Progenitor cell of endocrine pancreas (in vitro differentiated cells): ENCODE data around the gene HERC4. TPM values are rescaled to one million over a fixed set of nuclear protein-coding genes. Genes with fewer than 3 reads are reported as not detected.

Source experiments
- DNase-seq: peaks from one replicate; pipeline ENCODE4 v3.0.0; 2021; ENCODE audit warnings: low spot score; ENCODE audit not compliant: unreplicated experiment
- H3K27ac Mint-ChIP-seq: 2 replicates; pipeline ENCODE4 v1.8.0; 2021; ENCODE audit warnings: mild to moderate bottlenecking, moderate library complexity, mixed read lengths
- H3K27me3 Mint-ChIP-seq: 2 replicates; pipeline ENCODE4 v1.8.0; 2021; ENCODE audit warnings: mixed read lengths
- H3K36me3 Mint-ChIP-seq: 2 replicates; pipeline ENCODE4 v1.8.0; 2022; ENCODE audit warnings: mixed read lengths; ENCODE audit not compliant: insufficient read depth
- H3K4me1 Mint-ChIP-seq: 2 replicates; pipeline ENCODE4 v1.8.0; 2021; ENCODE audit warnings: low read depth, mixed read lengths
- H3K4me3 Mint-ChIP-seq: 2 replicates; pipeline ENCODE4 v1.8.0; 2021; ENCODE audit warnings: low read depth, mild to moderate bottlenecking, moderate library complexity, mixed read lengths
- H3K9me3 Mint-ChIP-seq: 2 replicates; pipeline ENCODE4 v1.8.0; 2021; ENCODE audit warnings: low read depth, mixed read lengths
- CTCF ChIP-seq: fragments of 200-600 bp; sonication (generic); IDR thresholded peaks from one replicate; pipeline ENCODE4 v1.5.0; 2021; ENCODE audit warnings: antibody characterized with exemption, mild to moderate bottlenecking; ENCODE audit not compliant: unreplicated experiment
- total RNA-seq: library from RNA; stranded (reverse); gene quantifications from 2 replicates; pipeline ENCODE4 v1.2.1, GENCODE V29; 2021

HERC4 gene
- total RNA-seq, 1 donor from 2014 or later = 62.1 TPM

GRCh38 chr10:67943917-67944316, 131.2 kb downstream of the HERC4 start:
- Mint-ChIP-seq H3K4me1 (no peaks in the 10 kb centered on the region), H3K27me3 (no peaks in the 10 kb centered on the region), H3K4me3 (no peak overlapping the region), H3K36me3 (peaks cover 21% of the 10 kb centered on the region), H3K9me3 (peaks cover 6% of the 10 kb centered on the region), H3K27ac (no peak overlapping the region)
- TF ChIP-seq CTCF = no peak
- DNase-seq = no peak

GRCh38 chr10:67936416-67936815, 138.7 kb downstream of the HERC4 start:
- H3K27me3 Mint-ChIP-seq = no peaks in the 10 kb centered on the region
- H3K4me1 Mint-ChIP-seq = no peaks in the 10 kb centered on the region
- H3K36me3 Mint-ChIP-seq = peaks cover 9% of the 10 kb centered on the region
- TF ChIP-seq CTCF = no peak
- no peak overlapping the region for H3K4me3 Mint-ChIP-seq
- H3K9me3 Mint-ChIP-seq = no peaks in the 10 kb centered on the region
- no peak overlapping the region for H3K27ac Mint-ChIP-seq
- no peak for DNase-seq

GRCh38 chr10:67935223-67935622, 139.9 kb downstream of the HERC4 start:
- H3K27me3 Mint-ChIP-seq = no peaks in the 10 kb centered on the region
- H3K36me3 Mint-ChIP-seq = peaks cover 11% of the 10 kb centered on the region
- H3K9me3 Mint-ChIP-seq = no peaks in the 10 kb centered on the region
- no peaks in the 10 kb centered on the region for H3K4me1 Mint-ChIP-seq
- no peak for DNase-seq
- H3K27ac Mint-ChIP-seq = peak overlapping the region; percentile 73
- H3K4me3 Mint-ChIP-seq = no peak overlapping the region
- no peak for TF ChIP-seq CTCF

- no peaks in the 10 kb centered on the region for H3K27me3 Mint-ChIP-seq
- DNase-seq = no peak
- TF ChIP-seq CTCF = no peak
- no peak overlapping the region for H3K27ac Mint-ChIP-seq
- H3K36me3 Mint-ChIP-seq = peaks cover 11% of the 10 kb centered on the region
- H3K4me3 Mint-ChIP-seq = no peak overlapping the region
- H3K9me3 Mint-ChIP-seq = no peaks in the 10 kb centered on the region
- H3K4me1 Mint-ChIP-seq = no peaks in the 10 kb centered on the region
These were observed 140.7 kb downstream of the HERC4 start for GRCh38 chr10:67934336-67934735.

GRCh38 chr10:67933199-67933598, 141.9 kb downstream of the HERC4 start:
- Mint-ChIP-seq H3K36me3 (peaks cover 11% of the 10 kb centered on the region), H3K27me3 (no peaks in the 10 kb centered on the region), H3K4me3 (no peak overlapping the region), H3K27ac (no peak overlapping the region), H3K4me1 (no peaks in the 10 kb centered on the region), H3K9me3 (no peaks in the 10 kb centered on the region)
- DNase-seq = no peak
- no peak for TF ChIP-seq CTCF
